ENCODE results near the gene C1orf53. TPM values are rescaled to one million over a fixed set of nuclear protein-coding genes. Genes with fewer than 3 reads are reported as not detected.

The C1orf53 gene
- total RNA-seq, 1 experiment from 2014 or later, result 1.4 TPM

- H3K27ac Mint-ChIP-seq, result no peak overlapping the region
- H3K27me3 ChIP-seq (ENCODE audit: insufficient read depth, low read length), result peaks cover 43% of the 10 kb centered on the region
Observed at GRCh38 chr1:197923038-197923437, 20.6 kb downstream of the C1orf53 start.

More at GRCh38 chr1:197923038-197923437, 20.6 kb downstream of the C1orf53 start:
- Mint-ChIP-seq H3K9me3 (peaks cover 0 to 2% of the 10 kb centered on the region in 2 experiments; a peak in 2 of 5 replicates), H3K27me3 (ENCODE audit: low read depth) (peaks cover 95% of the 10 kb centered on the region), H3K36me3 (ENCODE audit: insufficient read depth in 1 of 3, low read depth in 3 of 3) (no peaks in the 10 kb centered on the region), H3K4me3 (no peak overlapping the region), H3K4me1 (peaks cover 31 to 43% of the 10 kb centered on the region in 2 experiments)
- no peaks in the 10 kb centered on the region for H3K79me1 ChIP-seq (ENCODE audit: insufficient read depth, low read depth, low read length, poor library complexity, severe bottlenecking)
- no peak overlapping the region for H2BK120ac ChIP-seq (ENCODE audit: low read depth, low read length, poor library complexity, severe bottlenecking)
- H3K4me2 ChIP-seq (ENCODE audit: insufficient read depth, insufficient read length, low read length), result no peak overlapping the region
- H3K4me1 ChIP-seq (ENCODE audit: insufficient read depth, low read length), result no peaks in the 10 kb centered on the region
- no peak overlapping the region for H3T11ph ChIP-seq (ENCODE audit: low read length)
- H3K9me3 ChIP-seq (ENCODE audit: control insufficient read depth, low read depth, low read length), result no peaks in the 10 kb centered on the region
- H3K23ac ChIP-seq (ENCODE audit: insufficient read length, low read depth, low read length), result no peak overlapping the region
- H2AFZ ChIP-seq (ENCODE audit: low read length), result no peak overlapping the region
- no peak for DNase-seq
- H4K20me1 ChIP-seq (ENCODE audit: control insufficient read depth, insufficient read depth, insufficient read length), result no peaks in the 10 kb centered on the region
- no peak overlapping the region for H4K5ac ChIP-seq (ENCODE audit: insufficient read length, low read depth, low read length)
- no peak overlapping the region for H4K91ac ChIP-seq (ENCODE audit: insufficient read length, low read depth, low read length)
- no peak overlapping the region for H3K27ac ChIP-seq (ENCODE audit: insufficient read length, low read depth, low read length)
- H3K18ac ChIP-seq (ENCODE audit: insufficient read length, low read depth, low read length), result no peak overlapping the region
- H3K9ac ChIP-seq (ENCODE audit: extremely low read depth, insufficient read length, low read length), result no peak overlapping the region
- no peak overlapping the region for H3K14ac ChIP-seq (ENCODE audit: insufficient read depth, low read length)
- no peak for TF ChIP-seq CTCF (conservative IDR thresholded peaks at IDR 0.05)
- H2BK12ac ChIP-seq (ENCODE audit: insufficient read length, low read depth, low read length), result no peak overlapping the region
- H3K23me2 ChIP-seq (ENCODE audit: insufficient read length, low read depth, low read length, poor library complexity, severe bottlenecking), result peaks cover 16% of the 10 kb centered on the region
- no peak overlapping the region for H2BK15ac ChIP-seq (ENCODE audit: low read depth, low read length)
- H2AK5ac ChIP-seq (ENCODE audit: insufficient read length, low read length), result no peak overlapping the region
- no peak overlapping the region for H3K56ac ChIP-seq (ENCODE audit: insufficient read length, low read depth, low read length)
- no CpG with 5 or more reads among the region's 12 CpGs for WGBS (ENCODE audit: extremely low coverage, insufficient read length, low lambda C conversion rate)
- no peak overlapping the region for H4K8ac ChIP-seq (replicated peaks; ENCODE audit: insufficient read length, low read depth, low read length)
- no peak overlapping the region for H2BK5ac ChIP-seq (ENCODE audit: insufficient read length, low read length)
- H2BK20ac ChIP-seq (ENCODE audit: low read depth, low read length, poor library complexity, severe bottlenecking), result no peak overlapping the region
- H3K4ac ChIP-seq (ENCODE audit: low read depth, low read length), result no peak overlapping the region
- H3K79me2 ChIP-seq (ENCODE audit: insufficient read depth, low read length), result no peaks in the 10 kb centered on the region
